ENCODE data around the gene DPP6.

The DPP6 gene

GRCh38 chr7:154419344-154419743 lies 367.1 kb downstream of the DPP6 start:
- no peaks in the 10 kb centered on the region for H3K4me1 ChIP-seq (ENCODE audit: control insufficient read depth, insufficient read depth, low read length)
- H3K36me3 ChIP-seq (ENCODE audit: control insufficient read depth, insufficient read depth, low read length): no peaks in the 10 kb centered on the region
- no peak overlapping the region for H3K4me3 ChIP-seq (ENCODE audit: low read length)
- no peak overlapping the region for H3K9ac ChIP-seq (ENCODE audit: low read length)
- no peaks in the 10 kb centered on the region for H3K27me3 ChIP-seq (ENCODE audit: control insufficient read depth, insufficient read depth, low read length)
- H3K9me3 ChIP-seq (ENCODE audit: control insufficient read depth, low read length): no peaks in the 10 kb centered on the region

GRCh38 chr7:154423231-154423630 lies 371.0 kb downstream of the DPP6 start:
- no peaks in the 10 kb centered on the region for H3K36me3 ChIP-seq (ENCODE audit: control insufficient read depth, insufficient read depth, low read length)
- no peak overlapping the region for H3K4me3 ChIP-seq (ENCODE audit: low read length)
- H3K27me3 ChIP-seq (ENCODE audit: control insufficient read depth, insufficient read depth, low read length): no peaks in the 10 kb centered on the region
- H3K9ac ChIP-seq (ENCODE audit: low read length): no peak overlapping the region
- no peaks in the 10 kb centered on the region for H3K9me3 ChIP-seq (ENCODE audit: control insufficient read depth, low read length)
- H3K4me1 ChIP-seq (ENCODE audit: control insufficient read depth, insufficient read depth, low read length): no peaks in the 10 kb centered on the region

GRCh38 chr7:154424350-154424749 lies 372.2 kb downstream of the DPP6 start:
- H3K9ac ChIP-seq (ENCODE audit: low read length): no peak overlapping the region
- H3K9me3 ChIP-seq (ENCODE audit: control insufficient read depth, low read length): no peaks in the 10 kb centered on the region
- H3K36me3 ChIP-seq (ENCODE audit: control insufficient read depth, insufficient read depth, low read length): no peaks in the 10 kb centered on the region
- H3K27me3 ChIP-seq (ENCODE audit: control insufficient read depth, insufficient read depth, low read length): no peaks in the 10 kb centered on the region
- H3K4me1 ChIP-seq (ENCODE audit: control insufficient read depth, insufficient read depth, low read length): no peaks in the 10 kb centered on the region
- H3K4me3 ChIP-seq (ENCODE audit: low read length): no peak overlapping the region

GRCh38 chr7:154425271-154425670 lies 373.1 kb downstream of the DPP6 start:
- H3K36me3 ChIP-seq (ENCODE audit: control insufficient read depth, insufficient read depth, low read length): no peaks in the 10 kb centered on the region
- no peak overlapping the region for H3K4me3 ChIP-seq (ENCODE audit: low read length)
- H3K9me3 ChIP-seq (ENCODE audit: control insufficient read depth, low read length): no peaks in the 10 kb centered on the region
- H3K4me1 ChIP-seq (ENCODE audit: control insufficient read depth, insufficient read depth, low read length): no peaks in the 10 kb centered on the region
- no peaks in the 10 kb centered on the region for H3K27me3 ChIP-seq (ENCODE audit: control insufficient read depth, insufficient read depth, low read length)
- H3K9ac ChIP-seq (ENCODE audit: low read length): no peak overlapping the region

DNA sequence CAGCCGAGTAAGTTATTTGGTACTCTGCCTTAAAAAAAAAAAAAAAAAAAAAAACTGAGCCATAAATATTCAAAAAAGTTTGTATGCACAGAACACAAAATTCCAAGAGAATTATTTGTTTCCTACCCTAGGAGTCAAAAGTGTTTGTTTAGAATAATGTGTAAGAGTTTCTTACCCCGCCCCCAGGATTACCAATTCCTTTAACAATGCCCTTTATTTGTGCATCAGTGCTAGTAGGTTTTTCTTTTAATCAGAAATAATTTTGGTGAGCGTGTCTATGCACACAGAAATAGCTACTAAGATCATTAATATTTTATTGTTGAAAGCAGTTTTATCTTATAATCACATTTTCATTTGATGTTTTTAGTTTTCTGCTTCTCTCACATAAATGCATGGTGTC lies 374.6 kb downstream of the DPP6 start:
- no peak overlapping the region for H3K9ac ChIP-seq (ENCODE audit: low read length)
- no peaks in the 10 kb centered on the region for H3K9me3 ChIP-seq (ENCODE audit: control insufficient read depth, low read length)
- H3K4me3 ChIP-seq (ENCODE audit: low read length): no peak overlapping the region
- no peaks in the 10 kb centered on the region for H3K4me1 ChIP-seq (ENCODE audit: control insufficient read depth, insufficient read depth, low read length)
- H3K27me3 ChIP-seq (ENCODE audit: control insufficient read depth, insufficient read depth, low read length): no peaks in the 10 kb centered on the region
- H3K36me3 ChIP-seq (ENCODE audit: control insufficient read depth, insufficient read depth, low read length): no peaks in the 10 kb centered on the region

DNA sequence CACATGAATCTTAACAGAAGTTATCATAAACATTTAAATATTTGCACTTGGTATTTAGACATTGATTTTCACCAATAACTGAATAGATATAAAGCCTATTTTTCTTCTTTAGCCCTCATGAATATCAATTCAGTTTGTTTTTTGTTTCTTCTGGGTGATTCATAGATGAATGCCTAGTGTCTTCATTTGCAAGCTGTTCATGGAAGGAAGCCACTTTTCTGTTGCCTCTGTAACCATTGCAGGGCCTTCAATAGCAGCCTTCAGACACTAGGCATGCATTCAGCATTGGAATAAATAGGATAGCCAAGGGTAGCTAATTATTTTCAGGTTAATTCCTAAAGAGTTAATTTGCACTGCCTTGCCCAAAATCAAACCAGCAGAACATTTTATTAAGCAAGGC lies 375.3 kb downstream of the DPP6 start:
- Histone ChIP-seq H3K36me3 (ENCODE audit: control insufficient read depth, insufficient read depth, low read length) (no peaks in the 10 kb centered on the region), H3K9ac (ENCODE audit: low read length) (no peak overlapping the region), H3K4me3 (ENCODE audit: low read length) (no peak overlapping the region), H3K4me1 (ENCODE audit: control insufficient read depth, insufficient read depth, low read length) (no peaks in the 10 kb centered on the region), H3K27me3 (ENCODE audit: control insufficient read depth, insufficient read depth, low read length) (no peaks in the 10 kb centered on the region), H3K9me3 (ENCODE audit: control insufficient read depth, low read length) (no peaks in the 10 kb centered on the region)

- no peaks in the 10 kb centered on the region for H3K27me3 ChIP-seq (ENCODE audit: control insufficient read depth, insufficient read depth, low read length)
- no peaks in the 10 kb centered on the region for H3K9me3 ChIP-seq (ENCODE audit: control insufficient read depth, low read length)
- no peaks in the 10 kb centered on the region for H3K36me3 ChIP-seq (ENCODE audit: control insufficient read depth, insufficient read depth, low read length)
- no peak overlapping the region for H3K9ac ChIP-seq (ENCODE audit: low read length)
- H3K4me3 ChIP-seq (ENCODE audit: low read length): no peak overlapping the region
- H3K4me1 ChIP-seq (ENCODE audit: control insufficient read depth, insufficient read depth, low read length): no peaks in the 10 kb centered on the region
Observed at GRCh38 chr7:154429666-154430404, 377.6 kb downstream of the DPP6 start.

GRCh38 chr7:154430640-154431039 lies 378.4 kb downstream of the DPP6 start:
- H3K9ac ChIP-seq (ENCODE audit: low read length): no peak overlapping the region
- no peak overlapping the region for H3K4me3 ChIP-seq (ENCODE audit: low read length)
- H3K27me3 ChIP-seq (ENCODE audit: control insufficient read depth, insufficient read depth, low read length): no peaks in the 10 kb centered on the region
- no peaks in the 10 kb centered on the region for H3K9me3 ChIP-seq (ENCODE audit: control insufficient read depth, low read length)
- no peaks in the 10 kb centered on the region for H3K4me1 ChIP-seq (ENCODE audit: control insufficient read depth, insufficient read depth, low read length)
- no peaks in the 10 kb centered on the region for H3K36me3 ChIP-seq (ENCODE audit: control insufficient read depth, insufficient read depth, low read length)

GRCh38 chr7:154431045-154431444 lies 378.8 kb downstream of the DPP6 start:
- no peak overlapping the region for H3K9ac ChIP-seq (ENCODE audit: low read length)
- H3K27me3 ChIP-seq (ENCODE audit: control insufficient read depth, insufficient read depth, low read length): no peaks in the 10 kb centered on the region
- no peak overlapping the region for H3K4me3 ChIP-seq (ENCODE audit: low read length)
- no peaks in the 10 kb centered on the region for H3K9me3 ChIP-seq (ENCODE audit: control insufficient read depth, low read length)
- H3K4me1 ChIP-seq (ENCODE audit: control insufficient read depth, insufficient read depth, low read length): no peaks in the 10 kb centered on the region
- H3K36me3 ChIP-seq (ENCODE audit: control insufficient read depth, insufficient read depth, low read length): no peaks in the 10 kb centered on the region

GRCh38 chr7:154433632-154434598 lies 381.7 kb downstream of the DPP6 start:
- no peak overlapping the region for H3K9ac ChIP-seq (ENCODE audit: low read length)
- no peaks in the 10 kb centered on the region for H3K27me3 ChIP-seq (ENCODE audit: control insufficient read depth, insufficient read depth, low read length)
- no peaks in the 10 kb centered on the region for H3K36me3 ChIP-seq (ENCODE audit: control insufficient read depth, insufficient read depth, low read length)
- no peak overlapping the region for H3K4me3 ChIP-seq (ENCODE audit: low read length)
- no peaks in the 10 kb centered on the region for H3K4me1 ChIP-seq (ENCODE audit: control insufficient read depth, insufficient read depth, low read length)
- H3K9me3 ChIP-seq (ENCODE audit: control insufficient read depth, low read length): no peaks in the 10 kb centered on the region

DNA sequence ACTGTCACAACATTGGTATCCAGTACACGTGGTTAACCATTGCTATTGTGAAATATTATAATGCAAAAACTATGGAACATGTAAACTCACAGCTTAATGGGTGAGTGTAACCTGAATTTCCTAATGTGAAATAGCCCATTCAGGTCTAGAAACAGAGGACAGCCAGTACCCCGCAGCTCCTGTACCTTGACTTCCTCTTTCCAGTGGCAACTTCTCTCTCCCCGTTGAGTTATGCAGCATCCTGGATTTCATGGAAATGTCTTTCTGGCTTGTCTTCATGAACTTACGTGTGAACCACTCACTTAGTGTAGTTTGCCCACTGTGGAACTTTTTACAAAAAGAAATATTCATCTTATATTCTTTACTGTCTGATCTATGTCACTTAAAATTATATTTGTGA lies 384.4 kb downstream of the DPP6 start:
- no peaks in the 10 kb centered on the region for H3K27me3 ChIP-seq (ENCODE audit: control insufficient read depth, insufficient read depth, low read length)
- no peaks in the 10 kb centered on the region for H3K9me3 ChIP-seq (ENCODE audit: control insufficient read depth, low read length)
- no peaks in the 10 kb centered on the region for H3K36me3 ChIP-seq (ENCODE audit: control insufficient read depth, insufficient read depth, low read length)
- no peaks in the 10 kb centered on the region for H3K4me1 ChIP-seq (ENCODE audit: control insufficient read depth, insufficient read depth, low read length)
- no peak overlapping the region for H3K4me3 ChIP-seq (ENCODE audit: low read length)
- H3K9ac ChIP-seq (ENCODE audit: low read length): no peak overlapping the region

GRCh38 chr7:154437234-154437633 lies 385.0 kb downstream of the DPP6 start:
- no peak overlapping the region for H3K9ac ChIP-seq (ENCODE audit: low read length)
- no peak overlapping the region for H3K4me3 ChIP-seq (ENCODE audit: low read length)
- H3K36me3 ChIP-seq (ENCODE audit: control insufficient read depth, insufficient read depth, low read length): no peaks in the 10 kb centered on the region
- no peaks in the 10 kb centered on the region for H3K4me1 ChIP-seq (ENCODE audit: control insufficient read depth, insufficient read depth, low read length)
- no peaks in the 10 kb centered on the region for H3K27me3 ChIP-seq (ENCODE audit: control insufficient read depth, insufficient read depth, low read length)
- no peaks in the 10 kb centered on the region for H3K9me3 ChIP-seq (ENCODE audit: control insufficient read depth, low read length)

Data from mucosa of stomach (tissue), 1 donor.